Ishikawa (cell line): ENCODE measurements around the gene STING1.

Experiments used
- CEBPB ChIP-seq: IDR thresholded peaks from 2 replicates; pipeline ENCODE4 v1.6.1; 2012
- FOXM1 ChIP-seq: IDR thresholded peaks from 2 replicates; pipeline ENCODE4 v1.6.1; 2012; ENCODE audit warnings: low read depth, borderline replicate concordance
- RAD21 ChIP-seq: IDR thresholded peaks from 2 replicates; pipeline ENCODE4 v1.6.1; 2012; ENCODE audit warnings: low read depth

DNA sequence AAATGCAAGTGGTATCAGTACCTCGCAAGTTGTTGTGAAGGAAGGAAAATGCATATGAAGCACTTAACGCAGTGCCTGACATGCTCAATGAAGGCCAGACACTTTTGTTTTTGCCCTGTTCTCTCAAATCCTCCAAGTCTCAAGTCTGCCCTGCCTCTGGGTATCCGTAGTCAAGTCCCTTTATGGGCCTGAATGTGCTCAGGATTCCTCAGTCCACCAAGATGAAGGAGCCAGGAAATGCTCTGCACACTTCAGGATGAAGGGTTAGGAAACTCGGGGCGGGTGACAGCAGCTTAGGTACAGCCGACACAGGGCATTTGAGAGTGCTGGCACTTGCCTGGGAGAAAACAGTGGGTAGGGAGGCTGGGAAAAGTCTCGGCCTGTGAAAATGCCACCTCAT is 21.4 kb downstream of the STING1 start:
- TF ChIP-seq CEBPB (no peak), RAD21 (no peak), FOXM1 (no peak)
